HG03060 (cell line): ENCODE results near the gene SPECC1.
"Not testable (repeated sequence)": the region's sequence is repeated elsewhere in the genome, so short reads cannot be mapped to it uniquely, and the experiment has no call there.

Experiments
- ATAC-seq: cut with Tn5 transposase; IDR thresholded peaks from one replicate; pipeline ENCODE4 v1.9.1; 2021; ENCODE audit warnings: low read depth, moderate number of reproducible peaks; ENCODE audit not compliant: unreplicated experiment

The SPECC1 gene

DNA sequence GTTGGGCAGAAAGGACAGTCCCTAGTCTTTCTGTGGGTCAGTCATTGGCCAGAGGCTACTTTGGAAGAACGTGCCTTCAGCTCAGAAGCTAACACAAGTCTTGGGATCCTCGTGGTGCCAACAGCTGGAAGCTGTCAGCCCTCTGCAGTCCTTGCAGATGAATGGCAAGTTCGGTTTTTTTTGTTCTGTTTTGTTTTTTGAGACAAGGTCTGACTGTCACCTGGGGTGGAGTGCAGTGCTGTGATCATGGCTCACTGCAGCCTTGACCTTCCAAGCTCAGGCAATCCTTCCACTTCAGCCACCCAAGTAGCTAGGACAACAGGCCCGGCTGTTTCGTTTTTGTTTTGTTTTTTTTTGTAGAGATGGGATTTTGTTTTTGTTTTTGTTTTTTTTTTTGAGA lies 149.4 kb downstream of the SPECC1 start:
- no peak for ATAC-seq

GRCh38 chr17:20159406-20160069 lies 150.4 kb downstream of the SPECC1 start:
- no peak for ATAC-seq

DNA sequence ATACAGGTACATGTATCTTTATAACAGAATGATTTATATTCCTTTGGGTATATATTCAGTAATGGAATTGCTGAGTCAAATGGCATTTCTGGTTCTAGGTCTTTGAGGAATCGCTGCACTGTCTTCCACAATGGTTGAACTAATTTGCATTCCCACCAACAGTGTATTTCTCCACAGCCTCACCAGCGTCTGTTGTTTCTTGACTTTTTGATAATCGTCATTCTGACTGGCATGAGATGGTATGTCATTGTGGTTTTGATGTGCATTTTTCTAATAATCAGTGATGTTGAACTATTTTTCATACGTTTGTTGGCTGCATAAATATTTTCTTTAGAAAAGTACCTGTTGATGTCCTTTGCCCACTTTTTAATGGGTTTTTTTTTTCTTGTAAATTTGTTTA lies 156.4 kb downstream of the SPECC1 start:
- ATAC-seq = not testable (repeated sequence)

DNA sequence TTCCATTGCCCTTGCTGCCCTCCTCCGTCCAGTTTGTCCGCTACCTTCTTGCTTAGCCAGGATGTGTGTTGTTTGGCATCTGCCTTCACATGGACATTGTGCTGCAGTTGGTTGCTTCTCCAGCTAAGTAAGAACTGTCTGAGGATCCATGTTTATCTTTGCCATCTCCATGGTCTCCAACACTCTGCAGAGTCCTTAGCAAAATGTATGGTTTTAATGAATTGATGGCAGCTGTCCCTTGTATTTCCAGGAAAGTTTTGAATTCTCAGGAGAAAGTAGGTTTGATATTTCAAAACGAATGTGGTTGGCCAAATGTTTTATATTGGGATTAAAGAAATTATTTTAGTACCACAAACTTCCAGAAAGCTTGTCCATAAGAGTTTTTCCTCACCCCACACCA lies 160.9 kb downstream of the SPECC1 start:
- no peak for ATAC-seq

DNA sequence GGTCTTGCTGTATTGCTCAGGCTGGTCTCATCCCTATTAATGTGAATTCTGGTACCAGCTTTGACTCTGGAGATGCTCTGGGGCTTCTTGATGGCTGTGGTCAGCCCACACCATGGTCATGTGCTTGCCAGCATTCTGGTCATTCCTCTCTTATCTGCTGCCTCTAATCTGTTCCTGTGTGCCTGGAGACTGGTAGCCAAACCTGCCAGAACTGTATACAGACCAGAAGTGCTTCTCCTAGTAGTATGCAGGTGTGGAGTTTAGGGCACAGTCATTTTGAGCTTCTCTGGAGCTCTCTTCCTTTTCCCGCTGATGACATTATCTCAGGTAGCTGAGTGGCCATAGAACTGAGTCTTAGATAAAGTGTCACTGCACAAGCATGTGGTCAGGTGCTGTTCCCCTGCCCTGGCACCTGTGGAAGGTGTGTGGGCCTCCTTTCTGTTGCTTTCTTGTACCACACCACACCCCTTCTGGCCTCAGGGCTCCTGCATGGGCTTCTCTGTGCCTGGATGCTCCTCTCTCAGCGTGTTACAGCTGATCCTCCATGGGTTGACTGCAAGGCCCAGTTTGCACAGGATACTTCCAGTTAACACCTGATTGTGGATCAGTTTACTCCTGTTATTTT lies 162.7 kb downstream of the SPECC1 start:
- ATAC-seq = no peak

DNA sequence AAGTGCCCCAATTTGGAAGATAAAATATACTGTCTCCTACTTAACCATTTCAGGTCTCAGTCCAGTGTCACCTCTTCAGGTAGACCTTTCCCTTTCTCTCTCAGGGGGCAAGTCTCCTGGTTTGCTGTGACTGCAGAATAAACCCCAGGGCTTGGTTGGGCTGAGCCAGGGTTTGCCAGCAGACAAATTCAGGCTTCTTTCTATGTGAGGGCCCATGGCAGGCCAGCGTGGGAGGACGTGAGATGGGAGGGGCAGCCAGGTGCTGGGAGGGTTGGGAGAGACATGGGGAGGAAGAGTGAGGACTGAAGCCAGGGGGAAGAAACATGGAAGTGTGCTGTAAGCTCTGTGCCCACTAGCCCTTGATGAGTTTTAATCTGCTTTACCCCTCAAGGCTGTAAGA lies 163.2 kb downstream of the SPECC1 start:
- no peak for ATAC-seq

DNA sequence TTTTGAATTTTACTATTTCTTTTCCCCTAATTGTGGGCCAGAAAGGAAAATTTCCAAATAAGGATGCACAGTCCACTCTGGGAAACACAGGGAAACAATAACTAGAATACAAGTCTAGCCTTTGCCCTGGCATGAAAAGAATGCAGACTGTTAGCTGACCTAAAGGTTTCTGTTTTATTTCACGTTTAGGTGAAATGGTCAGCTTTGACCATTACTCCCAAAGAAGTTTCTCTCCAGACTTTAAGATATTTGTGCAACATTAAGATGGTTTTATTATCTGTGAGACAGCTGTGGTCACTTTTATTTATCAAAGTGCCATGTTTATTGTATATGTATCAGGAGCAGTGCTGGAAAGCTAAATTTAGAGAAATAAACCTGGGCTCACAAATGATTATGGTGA lies 163.9 kb downstream of the SPECC1 start:
- no peak for ATAC-seq

DNA sequence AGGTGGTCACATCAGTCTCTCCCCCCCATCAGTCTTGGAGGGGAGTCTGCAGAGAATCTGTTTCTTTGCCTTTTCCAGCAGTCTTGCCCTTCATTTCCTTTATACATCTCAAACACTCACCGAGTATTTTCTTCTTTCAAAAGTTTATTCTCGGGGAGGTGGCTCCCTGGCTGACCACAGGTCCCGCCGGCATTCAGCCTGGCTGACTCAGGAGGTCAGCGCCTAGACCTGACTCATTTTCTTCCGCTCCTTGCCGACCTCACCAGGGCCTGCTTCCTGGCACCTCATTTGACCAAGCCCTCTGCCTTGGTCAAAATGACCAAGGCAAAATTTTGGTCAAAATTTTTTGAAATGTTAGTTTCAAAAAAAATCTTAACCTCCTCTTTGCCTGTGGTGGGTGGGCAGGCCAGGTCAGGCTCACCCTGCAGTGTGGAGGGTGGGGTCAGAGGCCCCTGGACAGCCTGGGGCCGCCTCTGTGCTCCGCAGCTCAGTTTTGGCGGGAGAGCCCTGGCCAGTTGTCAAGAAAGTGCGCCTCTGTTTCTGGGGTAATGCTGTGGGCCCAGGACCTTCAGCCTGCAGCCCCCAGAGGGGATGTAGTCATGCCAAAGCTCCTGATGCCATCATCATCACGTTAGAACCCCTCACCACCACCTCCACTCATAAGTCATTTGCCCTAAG lies 165.6 kb downstream of the SPECC1 start:
- ATAC-seq = no peak

- ATAC-seq = no peak
Observed at GRCh38 chr17:20179041-20179440, 169.9 kb downstream of the SPECC1 start.

DNA sequence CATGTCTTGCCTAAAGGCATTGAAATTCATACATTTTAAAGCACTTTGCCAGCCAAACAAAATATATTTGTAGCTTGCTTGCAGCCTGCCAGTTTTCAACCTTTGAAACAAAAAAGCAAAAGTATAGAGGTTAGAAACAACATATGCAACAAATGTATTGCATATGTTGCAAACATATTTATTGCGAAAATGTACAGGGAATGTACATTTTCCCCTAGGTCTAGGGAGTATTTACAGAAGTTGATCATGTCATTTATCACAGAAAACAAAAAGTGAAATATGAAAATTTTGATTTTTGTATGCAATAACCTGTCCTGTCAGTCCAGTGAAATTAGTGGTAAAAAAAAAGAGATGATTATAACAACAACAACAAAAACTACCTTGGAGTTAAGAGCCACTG lies 171.5 kb downstream of the SPECC1 start:
- no peak for ATAC-seq

- no peak for ATAC-seq
Observed at GRCh38 chr17:20184181-20184580, 175.0 kb downstream of the SPECC1 start.

- ATAC-seq = no peak
Observed at GRCh38 chr17:20184977-20185619, 175.9 kb downstream of the SPECC1 start.

GRCh38 chr17:20187049-20187448 lies 177.9 kb downstream of the SPECC1 start:
- ATAC-seq = no peak

DNA sequence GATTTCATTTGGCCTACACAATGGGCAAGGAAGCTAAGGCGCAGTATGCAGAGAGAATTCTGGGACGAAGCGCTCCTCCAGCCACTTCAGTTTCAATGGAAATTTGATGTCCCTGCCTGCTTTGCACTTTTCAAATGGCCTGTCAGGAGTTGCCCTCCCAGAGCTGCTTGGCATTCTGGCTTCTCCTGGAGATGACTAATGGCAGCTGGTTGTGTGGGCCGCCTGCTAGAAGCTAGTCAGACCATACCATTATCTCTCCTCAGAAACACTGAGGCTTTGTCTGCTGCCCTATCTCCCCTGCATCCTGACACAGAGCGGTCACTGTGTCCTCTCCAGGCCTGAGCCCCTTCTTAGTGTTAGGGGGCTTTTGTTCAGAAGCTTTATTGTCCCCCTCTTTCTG lies 180.1 kb downstream of the SPECC1 start:
- ATAC-seq = no peak

- ATAC-seq = no peak
Observed at GRCh38 chr17:20189979-20190378, 180.8 kb downstream of the SPECC1 start.

DNA sequence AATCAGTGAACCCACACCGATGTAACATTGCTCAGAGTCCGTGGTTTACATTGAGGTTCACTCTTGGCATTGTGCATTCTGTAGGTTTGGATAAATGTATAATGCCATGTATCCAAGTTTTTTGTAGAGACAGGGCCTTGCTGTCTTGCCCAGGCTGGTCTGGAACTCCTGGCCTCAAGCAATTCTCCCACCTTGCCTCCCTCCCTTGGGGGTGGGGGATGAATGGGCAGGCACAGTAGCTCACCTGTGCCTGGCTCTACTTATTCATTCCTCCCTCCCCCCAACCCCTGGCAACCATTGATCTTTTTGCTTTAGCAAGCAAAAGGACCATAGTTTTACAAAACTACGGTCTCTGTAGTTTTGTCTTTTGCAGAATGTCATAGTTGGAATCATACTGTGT lies 181.4 kb downstream of the SPECC1 start:
- ATAC-seq = no peak

- ATAC-seq = no peak
Observed at GRCh38 chr17:20191056-20191455, 181.9 kb downstream of the SPECC1 start.

- ATAC-seq = not testable (repeated sequence)
Observed at GRCh38 chr17:20196286-20196685, 187.1 kb downstream of the SPECC1 start.

GRCh38 chr17:20197272-20197926 lies 188.2 kb downstream of the SPECC1 start:
- no peak for ATAC-seq

- ATAC-seq = no peak
Observed at GRCh38 chr17:20200016-20200795, 191.0 kb downstream of the SPECC1 start.
